ENCODE results near the gene LPAR6. TPM values are rescaled to one million over a fixed set of nuclear protein-coding genes. Genes with fewer than 3 reads are reported as not detected.
A peak's percentile ranks its signal among the peaks of the same experiment; 100 is the strongest.
"Not testable (repeated sequence)": the region's sequence is repeated elsewhere in the genome, so short reads cannot be mapped to it uniquely, and the experiment has no call there.

LPAR6 gene
- total RNA-seq, 3 donors from 2014 or later (not counting 1 experiment from before 2014, with no cell fraction given), result 38.5 to 48.9 (median 41.1) TPM

DNA sequence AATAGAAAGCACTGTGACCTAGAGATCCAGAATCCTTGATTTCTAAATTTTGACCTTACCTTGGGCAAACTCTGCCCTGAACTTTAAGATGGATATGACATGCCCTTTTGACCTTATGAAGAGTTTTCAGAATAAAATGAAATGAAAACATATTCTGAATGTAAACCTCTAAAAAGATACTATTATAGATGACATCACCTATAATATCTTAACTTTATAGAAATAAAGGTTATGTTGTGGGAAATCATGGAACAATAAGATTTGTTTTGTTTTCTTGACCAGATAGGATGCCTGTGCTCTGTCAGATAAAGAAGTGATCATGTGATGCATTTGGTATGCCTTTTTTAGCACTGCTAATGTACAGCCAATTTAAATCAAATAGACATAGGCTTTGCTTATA lies 13.1 kb upstream of the LPAR6 start:
- Mint-ChIP-seq H3K9me3 (peaks cover 0 to 6% of the 10 kb centered on the region in 2 donors), H3K36me3 (no peaks in the 10 kb centered on the region), H3K4me1 (peaks cover 14 to 21% of the 10 kb centered on the region in 2 donors), H3K27ac (peak overlapping the region in 1 of 2 donors; percentile 54), H3K4me3 (no peak overlapping the region), H3K27me3 (ENCODE audit: low read depth in 2 of 2) (no peaks in the 10 kb centered on the region)
- H3K4me3 ChIP-seq (ENCODE audit: low read length), result no peak overlapping the region
- H3K36me3 ChIP-seq (ENCODE audit: control insufficient read depth, insufficient read depth, low read length), result no peaks in the 10 kb centered on the region
- ATAC-seq (no peak), DNase-seq (no peak)
- no peak overlapping the region for H3K27ac ChIP-seq (ENCODE audit: low read length)
- TF ChIP-seq, protein P1, sequence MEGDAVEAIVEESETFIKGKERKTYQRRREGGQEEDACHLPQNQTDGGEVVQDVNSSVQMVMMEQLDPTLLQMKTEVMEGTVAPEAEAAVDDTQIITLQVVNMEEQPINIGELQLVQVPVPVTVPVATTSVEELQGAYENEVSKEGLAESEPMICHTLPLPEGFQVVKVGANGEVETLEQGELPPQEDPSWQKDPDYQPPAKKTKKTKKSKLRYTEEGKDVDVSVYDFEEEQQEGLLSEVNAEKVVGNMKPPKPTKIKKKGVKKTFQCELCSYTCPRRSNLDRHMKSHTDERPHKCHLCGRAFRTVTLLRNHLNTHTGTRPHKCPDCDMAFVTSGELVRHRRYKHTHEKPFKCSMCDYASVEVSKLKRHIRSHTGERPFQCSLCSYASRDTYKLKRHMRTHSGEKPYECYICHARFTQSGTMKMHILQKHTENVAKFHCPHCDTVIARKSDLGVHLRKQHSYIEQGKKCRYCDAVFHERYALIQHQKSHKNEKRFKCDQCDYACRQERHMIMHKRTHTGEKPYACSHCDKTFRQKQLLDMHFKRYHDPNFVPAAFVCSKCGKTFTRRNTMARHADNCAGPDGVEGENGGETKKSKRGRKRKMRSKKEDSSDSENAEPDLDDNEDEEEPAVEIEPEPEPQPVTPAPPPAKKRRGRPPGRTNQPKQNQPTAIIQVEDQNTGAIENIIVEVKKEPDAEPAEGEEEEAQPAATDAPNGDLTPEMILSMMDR (IDR thresholded peaks at IDR 0.05), result no peak
- H3K4me1 ChIP-seq (ENCODE audit: control insufficient read depth, insufficient read depth, low read length), result no peaks in the 10 kb centered on the region
- H3K9me3 ChIP-seq (ENCODE audit: control insufficient read depth, insufficient read depth, low read length), result no peaks in the 10 kb centered on the region
- intact Hi-C loops (cut with micrococcal nuclease), result no loop called here
- no peaks in the 10 kb centered on the region for H3K27me3 ChIP-seq (ENCODE audit: control insufficient read depth, insufficient read depth, low read length)

DNA sequence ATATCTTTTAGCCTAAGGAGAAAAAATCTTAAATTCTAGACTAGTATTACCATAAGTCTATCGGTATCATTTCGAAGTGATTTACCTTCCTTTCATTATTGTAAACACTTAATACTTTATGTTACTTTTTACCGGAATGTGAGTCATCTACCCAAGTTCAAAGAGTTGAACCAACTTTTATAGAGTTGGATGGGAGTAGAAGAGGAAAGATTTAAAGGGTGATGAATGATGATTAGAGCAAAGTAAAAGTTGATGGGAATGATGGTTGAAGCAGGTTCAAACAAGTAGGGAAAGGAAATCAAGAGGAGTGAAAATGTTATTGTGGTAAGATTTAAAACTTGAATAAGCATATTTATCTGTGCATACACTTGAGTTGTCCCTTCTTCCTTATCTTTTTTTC lies 11.3 kb upstream of the LPAR6 start:
- Mint-ChIP-seq H3K27ac (no peak overlapping the region), H3K4me1 (peaks cover 13 to 19% of the 10 kb centered on the region in 2 donors), H3K27me3 (ENCODE audit: low read depth in 2 of 2) (no peaks in the 10 kb centered on the region), H3K4me3 (no peak overlapping the region), H3K36me3 (peaks cover 12% of the 10 kb centered on the region), H3K9me3 (peaks cover 0 to 9% of the 10 kb centered on the region in 2 donors)
- DNase-seq, result no peak
- Histone ChIP-seq H3K9me3 (ENCODE audit: control insufficient read depth, insufficient read depth, low read length) (no peaks in the 10 kb centered on the region), H3K4me3 (ENCODE audit: low read length) (no peak overlapping the region), H3K27me3 (ENCODE audit: control insufficient read depth, insufficient read depth, low read length) (no peaks in the 10 kb centered on the region), H3K4me1 (ENCODE audit: control insufficient read depth, insufficient read depth, low read length) (no peaks in the 10 kb centered on the region), H3K27ac (ENCODE audit: low read length) (no peak overlapping the region), H3K36me3 (ENCODE audit: control insufficient read depth, insufficient read depth, low read length) (no peaks in the 10 kb centered on the region)
- 100% methylated on average over 1 of the region's 3 CpGs for WGBS (ENCODE audit: insufficient coverage)
- TF ChIP-seq, protein P1 (IDR thresholded peaks at IDR 0.05), result no peak
- intact Hi-C loops (cut with micrococcal nuclease), result loop anchor here (1.0 kb wide), 1 partner anchor 12 kb away; no protein-coding TSS in a partner anchor
- no peak for ATAC-seq

DNA sequence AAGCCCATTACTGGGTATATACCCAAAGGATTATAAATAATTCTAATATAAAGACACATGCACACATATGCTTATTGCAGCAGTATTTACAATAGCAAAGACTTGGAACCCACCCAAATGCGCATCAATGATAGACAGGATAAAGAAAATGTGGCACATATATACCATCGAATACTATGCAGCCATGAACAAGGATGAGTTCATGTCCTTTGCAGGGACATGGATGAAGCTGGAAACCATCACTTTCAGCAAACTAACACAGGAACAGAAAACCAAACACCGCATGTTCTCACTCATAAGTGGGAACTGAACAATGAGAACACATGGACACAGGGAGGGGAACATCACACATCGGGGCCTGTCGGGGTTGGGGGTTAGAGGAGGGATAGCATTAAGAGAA lies 9.1 kb upstream of the LPAR6 start:
- H3K9me3 ChIP-seq (ENCODE audit: control insufficient read depth, insufficient read depth, low read length); H3K4me3 ChIP-seq (ENCODE audit: low read length); intact Hi-C loops (cut with micrococcal nuclease); H3K27ac ChIP-seq (ENCODE audit: low read length); H3K36me3 ChIP-seq (ENCODE audit: control insufficient read depth, insufficient read depth, low read length); ATAC-seq; DNase-seq; H3K27me3 Mint-ChIP-seq (ENCODE audit: low read depth in 2 of 2); H3K27ac Mint-ChIP-seq; H3K4me3 Mint-ChIP-seq; H3K27me3 ChIP-seq (ENCODE audit: control insufficient read depth, insufficient read depth, low read length); H3K4me1 ChIP-seq (ENCODE audit: control insufficient read depth, insufficient read depth, low read length): not testable (repeated sequence)
- Mint-ChIP-seq H3K36me3 (peaks cover 21% of the 10 kb centered on the region), H3K4me1 (peaks cover 12 to 16% of the 10 kb centered on the region in 2 donors), H3K9me3 (peaks cover 0 to 19% of the 10 kb centered on the region in 2 donors)
- 100% methylated on average over 4 of the region's 5 CpGs for WGBS (ENCODE audit: insufficient coverage)

DNA sequence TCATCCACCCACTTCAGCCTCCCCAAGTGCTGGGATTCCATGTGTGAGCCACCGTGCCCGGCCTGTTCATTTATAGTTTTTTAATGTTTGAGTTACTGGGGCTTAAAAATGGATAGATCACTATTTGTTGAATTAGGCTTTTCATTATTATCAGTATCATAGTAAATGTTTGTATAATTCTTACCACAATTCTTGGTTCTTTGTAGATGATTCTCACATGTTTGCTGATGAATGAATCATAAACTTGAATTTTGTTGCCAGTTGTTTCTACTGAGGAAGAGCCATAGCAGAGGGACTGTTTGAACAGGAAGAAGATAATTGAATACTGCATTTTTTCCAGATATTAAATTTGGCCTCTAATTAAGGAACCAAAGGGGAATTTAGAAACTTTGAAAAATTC lies 2.6 kb upstream of the LPAR6 start:
- Mint-ChIP-seq H3K9me3 (peaks cover 0 to 13% of the 10 kb centered on the region in 2 donors), H3K27ac (peak overlapping the region; percentile 60 to 95), H3K4me3 (no peak overlapping the region), H3K4me1 (peaks cover 17 to 37% of the 10 kb centered on the region in 2 donors), H3K27me3 (ENCODE audit: low read depth in 2 of 2) (no peaks in the 10 kb centered on the region), H3K36me3 (peaks cover 21% of the 10 kb centered on the region)
- Histone ChIP-seq H3K27ac (ENCODE audit: low read length) (no peak overlapping the region), H3K4me3 (ENCODE audit: low read length) (no peak overlapping the region), H3K36me3 (ENCODE audit: control insufficient read depth, insufficient read depth, low read length) (no peaks in the 10 kb centered on the region), H3K27me3 (ENCODE audit: control insufficient read depth, insufficient read depth, low read length) (no peaks in the 10 kb centered on the region), H3K4me1 (ENCODE audit: control insufficient read depth, insufficient read depth, low read length) (peaks cover 4% of the 10 kb centered on the region), H3K9me3 (ENCODE audit: control insufficient read depth, insufficient read depth, low read length) (no peaks in the 10 kb centered on the region)
- TF ChIP-seq, protein P1 (IDR thresholded peaks at IDR 0.05), result no peak
- WGBS (ENCODE audit: insufficient coverage), result no CpG with 5 or more reads among the region's 2 CpGs
- intact Hi-C loops (cut with micrococcal nuclease), result no loop called here
- ATAC-seq (no peak), DNase-seq (no peak)
